Smooth muscle cell of the brain vasculature (primary cell): Measurements from ENCODE around the gene NR2C2.
"Not testable (repeated sequence)": the region's sequence is repeated elsewhere in the genome, so short reads cannot be mapped to it uniquely, and the experiment has no call there.

Experiments
- DNase-seq: peaks from one replicate; pipeline ENCODE4 v3.0.0-alpha.2; 2012; ENCODE audit warnings: low read depth, low spot score

NR2C2 gene

GRCh38 chr3:14957925-14958324 lies 10.5 kb downstream of the NR2C2 start:
- no peak for DNase-seq

DNA sequence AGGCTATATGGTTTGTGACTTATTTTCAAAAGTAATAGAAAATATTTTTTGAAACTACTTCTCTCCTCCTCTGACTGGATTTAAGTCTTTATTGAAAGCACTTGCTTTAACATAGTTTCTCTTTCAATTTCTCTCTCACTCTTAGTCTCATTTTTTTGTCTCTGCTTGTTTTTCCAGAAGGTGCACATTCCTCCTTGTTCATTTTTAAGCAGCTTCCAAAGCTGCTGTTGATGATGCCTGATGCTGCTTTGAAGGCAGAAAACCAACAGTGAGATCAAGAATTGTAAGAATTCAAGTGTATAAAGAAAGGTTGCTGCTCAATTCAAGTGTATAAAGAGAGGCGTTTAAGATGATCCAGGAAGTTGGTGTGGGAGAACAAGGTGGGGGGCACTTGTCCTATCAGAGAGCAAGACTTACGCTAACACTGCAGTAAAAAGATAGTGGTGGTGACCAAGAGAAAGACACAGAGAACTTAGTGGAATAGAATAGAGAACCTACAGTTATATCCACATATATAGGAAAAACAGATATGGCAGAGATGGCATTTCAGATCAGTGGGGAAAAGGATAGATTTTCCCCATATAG lies 12.1 kb downstream of the NR2C2 start:
- no peak for DNase-seq

- DNase-seq = no peak
Observed at GRCh38 chr3:14962762-14963161, 15.4 kb downstream of the NR2C2 start.

DNA sequence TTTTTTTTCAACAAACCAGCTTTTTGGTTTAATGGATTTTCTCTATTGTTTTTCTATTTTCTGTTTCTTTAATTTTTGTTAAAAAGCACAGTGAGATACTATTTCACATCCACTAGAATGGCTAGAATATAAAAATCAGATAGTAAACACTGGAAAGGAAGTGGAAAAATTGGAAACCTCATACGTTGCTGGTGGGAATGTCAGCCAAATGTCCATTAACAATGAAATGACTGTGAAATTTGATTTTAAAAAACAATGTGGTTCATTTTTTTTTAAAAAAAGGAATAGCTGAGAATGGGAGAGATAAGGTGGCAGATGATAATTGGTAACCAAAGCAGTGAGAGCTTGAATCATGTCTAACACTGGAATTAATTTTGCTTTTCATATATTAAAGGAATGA lies 19.9 kb downstream of the NR2C2 start:
- DNase-seq = no peak

- no peak for DNase-seq
Observed at GRCh38 chr3:14969671-14970070, 22.3 kb downstream of the NR2C2 start.

- no peak for DNase-seq
Observed at GRCh38 chr3:14976317-14976716, 28.9 kb downstream of the NR2C2 start.

- no peak for DNase-seq
Observed at GRCh38 chr3:14980689-14981088, 33.3 kb downstream of the NR2C2 start.

DNA sequence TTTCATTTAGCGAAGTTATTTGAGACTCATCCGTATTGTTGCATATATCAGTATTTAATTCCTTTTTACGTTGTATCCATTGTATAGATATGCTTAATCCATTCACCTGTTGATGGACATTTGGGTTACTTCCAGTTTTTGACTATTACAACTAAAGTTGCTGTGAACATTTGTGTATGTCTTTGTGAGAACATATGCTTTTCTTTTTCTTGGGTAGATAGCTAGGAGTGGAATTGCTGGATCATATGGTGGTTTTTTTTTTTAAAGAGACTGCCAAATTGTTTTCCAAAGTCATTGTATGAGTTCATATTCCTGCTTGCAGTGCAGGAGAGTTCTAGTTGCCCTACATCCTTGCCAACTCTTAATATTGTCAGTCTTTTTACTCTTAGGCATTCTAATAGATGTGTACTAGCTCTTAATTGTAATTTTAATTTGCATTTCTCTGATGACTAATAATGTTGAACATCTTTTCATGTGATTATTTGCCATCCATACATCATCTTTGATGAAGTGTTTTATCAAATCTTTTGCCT lies 37.3 kb downstream of the NR2C2 start:
- DNase-seq = no peak

GRCh38 chr3:14988988-14989394 lies 41.6 kb downstream of the NR2C2 start:
- DNase-seq = no peak

- DNase-seq = peak; percentile 57
Observed at GRCh38 chr3:14989943-14990779, 42.8 kb downstream of the NR2C2 start.

- no peak for DNase-seq
Observed at GRCh38 chr3:14990780-14991148, 43.4 kb downstream of the NR2C2 start.

DNA sequence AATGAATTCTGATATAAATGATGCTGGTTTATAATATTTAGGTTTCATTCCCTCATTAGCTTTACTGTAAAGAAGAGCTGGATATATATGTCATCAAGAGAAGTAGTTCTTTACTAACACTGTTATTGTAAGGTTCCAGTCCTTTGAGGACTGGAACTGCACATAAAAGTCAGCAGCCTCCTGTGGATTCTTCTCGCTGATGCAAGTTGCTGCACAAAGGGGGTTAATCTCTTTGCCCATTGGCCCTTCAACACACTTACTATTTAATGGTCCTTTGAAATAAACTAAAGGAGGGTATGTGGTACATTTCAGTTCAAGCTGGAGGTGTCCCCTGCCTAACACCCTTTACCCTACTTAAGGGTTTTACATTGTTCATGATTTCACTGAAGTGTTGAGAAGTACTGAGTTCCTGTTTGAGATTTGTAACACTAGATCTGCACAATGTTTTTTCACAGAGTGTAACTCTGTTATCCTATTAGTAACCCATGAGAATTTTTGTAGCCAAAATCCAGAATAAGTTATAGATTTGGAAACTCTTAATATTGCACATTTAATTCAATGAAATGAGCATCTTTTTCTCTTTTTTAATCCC lies 43.9 kb downstream of the NR2C2 start:
- DNase-seq = no peak

GRCh38 chr3:14991818-14992612 lies 44.6 kb downstream of the NR2C2 start:
- no peak for DNase-seq

- no peak for DNase-seq
Observed at GRCh38 chr3:14997941-14998340, 50.6 kb downstream of the NR2C2 start.

GRCh38 chr3:14999182-14999581 lies 51.8 kb downstream of the NR2C2 start:
- DNase-seq = not testable (repeated sequence)

- DNase-seq = no peak
Observed at GRCh38 chr3:15007681-15008141, 60.3 kb downstream of the NR2C2 start.

DNA sequence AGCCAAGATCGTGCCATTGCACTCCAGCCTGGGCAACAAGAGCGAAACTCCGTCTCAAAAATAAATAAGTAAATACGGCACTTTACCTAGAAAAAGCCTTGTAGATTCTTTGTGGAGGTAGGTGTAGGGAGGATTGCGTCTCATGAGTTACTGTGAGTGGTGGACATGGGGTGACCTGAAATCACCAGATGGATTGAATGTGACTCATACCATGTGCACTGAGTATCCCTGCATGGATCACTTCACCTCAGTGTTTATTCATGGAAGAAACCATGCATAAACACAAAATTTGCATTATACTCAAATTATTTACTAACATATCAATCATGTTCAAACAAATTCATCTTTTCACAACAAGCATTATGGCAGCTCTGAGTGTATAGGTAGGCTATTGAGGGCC lies 61.8 kb downstream of the NR2C2 start:
- no peak for DNase-seq

GRCh38 chr3:15010664-15011063 lies 63.3 kb downstream of the NR2C2 start:
- no peak for DNase-seq

- DNase-seq = no peak
Observed at GRCh38 chr3:15011174-15011573, 63.8 kb downstream of the NR2C2 start.

GRCh38 chr3:15014606-15015328 lies 67.4 kb downstream of the NR2C2 start:
- no peak for DNase-seq

DNA sequence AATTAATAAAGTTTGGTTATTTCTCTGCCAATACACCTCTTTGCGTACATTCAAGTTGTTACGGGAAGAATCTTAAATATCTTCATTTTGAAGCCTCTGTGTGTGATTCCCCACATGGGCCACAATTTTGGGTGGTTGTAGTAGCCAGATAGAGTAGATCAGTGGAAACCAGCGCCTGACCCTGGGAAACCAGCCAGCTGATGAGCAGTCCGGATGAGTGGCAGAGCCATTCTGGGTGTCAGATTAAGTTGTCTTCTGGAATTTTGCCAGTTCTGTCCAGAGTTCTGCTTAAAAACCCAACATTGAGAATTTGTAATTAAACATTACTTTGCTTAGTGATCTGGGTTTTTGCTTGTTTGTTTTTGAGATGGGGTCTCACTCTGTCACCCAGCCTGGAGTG lies 68.1 kb downstream of the NR2C2 start:
- DNase-seq = no peak
